Testis (tissue), 3 donors: ENCODE results near the gene RABGGTA. TPM values are rescaled to one million over a fixed set of nuclear protein-coding genes. Genes with fewer than 3 reads are reported as not detected.

Experiments used
- DNase-seq: peaks from one replicate; pipeline ENCODE4 v3.0.0-alpha.2; 2019
- H3K27ac ChIP-seq, 2 donors: fragments of 200-600 bp; sonication (generic); one replicate each; pipeline ENCODE4 v1.5.1; 2019
- H3K27me3 ChIP-seq: fragments of 200-600 bp; sonication (generic); one replicate; pipeline ENCODE4 v1.5.1; 2019
- H3K36me3 ChIP-seq: fragments of 200-600 bp; sonication (generic); one replicate; pipeline ENCODE4 v1.5.1; 2017; ENCODE audit warnings: low read depth; ENCODE audit errors: missing control alignments
- H3K4me1 ChIP-seq: fragments of 200-600 bp; sonication (generic); one replicate; pipeline ENCODE4 v1.5.1; 2019
- H3K4me3 ChIP-seq, 2 donors: fragments of 200-600 bp; sonication (generic); one replicate each; pipeline ENCODE4 v1.5.1; 2017 to 2019
- H3K9me3 ChIP-seq: fragments of 200-600 bp; sonication (generic); one replicate; pipeline ENCODE4 v1.5.1; 2017
- CTCF ChIP-seq, 3 experiments: fragments of 450-650 bp in 2 of 3; fragments of 200-600 bp in 1 of 3; sonication (generic) in 1 of 3; IDR thresholded peaks; one replicate each; pipeline ENCODE4 v1.5.1; 2016 to 2019; ENCODE audit warnings: antibody characterized with exemption in 3 of 3, mild to moderate bottlenecking in 2 of 3, moderate library complexity in 1 of 3
- POLR2A ChIP-seq: fragments of 450-650 bp; IDR thresholded peaks from one replicate; pipeline ENCODE4 v1.6.1; 2017; ENCODE audit warnings: antibody characterized with exemption, mild to moderate bottlenecking, moderate library complexity
- WGBS, 2 donors: methylation state at CpG; one replicate each; pipeline ENCODE4 v1.1.5; 2018; 5-methylcytosine and 5-hydroxymethylcytosine counted together
- intact Hi-C: fragments of 100-400 bp; cut with DNase I; formaldehyde crosslinking; loops from one replicate; pipeline ENCODE4 v1.15.1; 2023; ENCODE audit warnings: low total_unique reads
- polyA plus RNA-seq: library from polyadenylated mRNA; stranded (reverse); fragments of 350-450 nt; fragmentation: Illumina TruSeq; extraction: RNeasy Lipid Tissue Mini Kit (QIAGEN cat#74804); gene quantifications from one replicate; pipeline ENCODE4 v1.2.3, GENCODE V29; 2014; ENCODE audit warnings: low read depth, low replicate concordance; ENCODE audit not compliant: insufficient read depth
- total RNA-seq, 2 donors: library from RNA; depleted of rRNA; stranded (reverse); fragments of >200 nt; gene quantifications; one replicate each; pipeline ENCODE4 v1.2.3, GENCODE V29; 2016

Gene RABGGTA
- total and polyA plus RNA-seq, 3 donors from 2014 or later: 33.5 to 90.2 (median 70.9) TPM

GRCh38 chr14:24260026-24260779 lies 11.2 kb downstream of the RABGGTA start:
- H3K9me3 ChIP-seq: no peaks in the 10 kb centered on the region
- WGBS, 2 donors: 89% methylated on average over 12 to 16 of the region's 16 CpGs
- no peak overlapping the region for H3K4me3 ChIP-seq
- no peaks in the 10 kb centered on the region for H3K4me1 ChIP-seq
- TF ChIP-seq CTCF (IDR thresholded peaks at IDR 0.05) (no peak), POLR2A (no peak)
- no peak for DNase-seq
- intact Hi-C loops: no loop called here
- H3K27ac ChIP-seq: no peak overlapping the region
- no peaks in the 10 kb centered on the region for H3K27me3 ChIP-seq
- H3K36me3 ChIP-seq: no peaks in the 10 kb centered on the region

GRCh38 chr14:24259282-24260025 lies 11.9 kb downstream of the RABGGTA start:
- no peak for TF ChIP-seq POLR2A
- TF ChIP-seq CTCF (IDR thresholded peaks at IDR 0.05): no peak
- intact Hi-C loops: no loop called here
- Histone ChIP-seq H3K36me3 (no peaks in the 10 kb centered on the region), H3K9me3 (no peaks in the 10 kb centered on the region), H3K27me3 (no peaks in the 10 kb centered on the region), H3K4me3 (no peak overlapping the region), H3K4me1 (no peaks in the 10 kb centered on the region), H3K27ac (no peak overlapping the region)
- DNase-seq: no peak
- 85 to 90% methylated on average over 14 to 16 of the region's 16 CpGs for WGBS, 2 donors

DNA sequence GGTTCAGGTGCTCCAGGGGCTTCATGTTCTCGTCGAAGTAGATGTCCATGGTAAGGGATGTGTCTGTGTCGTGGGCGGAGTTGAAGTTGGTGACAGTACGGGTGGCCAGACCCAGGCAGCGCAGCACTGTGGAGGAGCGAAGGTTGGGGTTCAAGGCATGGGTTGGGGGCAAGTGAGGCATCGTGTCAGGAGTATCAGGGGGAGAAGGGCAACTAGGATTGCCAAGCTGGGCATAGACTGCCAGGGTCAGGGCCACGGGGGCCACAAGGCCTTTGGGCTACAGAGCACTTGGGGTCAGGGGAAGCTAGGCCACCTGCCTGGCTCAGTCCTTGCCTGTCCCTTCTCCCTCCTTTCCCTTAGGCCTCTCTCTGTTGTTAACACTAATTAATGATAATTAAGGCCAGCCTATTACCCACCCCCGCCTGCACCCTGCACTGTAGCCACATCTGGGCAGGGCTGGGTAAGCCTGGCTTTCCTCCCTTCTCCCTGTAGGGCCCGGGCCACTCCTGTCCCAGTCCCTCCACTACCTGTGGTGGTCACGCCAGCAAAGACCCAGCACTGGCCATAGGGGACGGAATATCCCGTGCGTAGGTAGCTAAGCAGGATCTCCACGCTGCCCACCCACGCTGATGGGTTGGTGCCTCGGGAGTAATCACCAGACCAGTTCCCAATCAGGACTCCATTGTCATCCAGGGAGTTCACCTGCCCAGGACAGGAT lies 12.7 kb downstream of the RABGGTA start:
- no peaks in the 10 kb centered on the region for H3K9me3 ChIP-seq
- 83 to 94% methylated on average over 5 to 18 of the region's 18 CpGs for WGBS, 2 donors

GRCh38 chr14:24258119-24258518 lies 13.3 kb downstream of the RABGGTA start:
- H3K27ac ChIP-seq: no peak overlapping the region
- no peak overlapping the region for H3K4me3 ChIP-seq
- intact Hi-C loops: no loop called here
- TF ChIP-seq CTCF (IDR thresholded peaks at IDR 0.05): no peak
- no peak for TF ChIP-seq POLR2A
- no peaks in the 10 kb centered on the region for H3K36me3 ChIP-seq
- H3K9me3 ChIP-seq: no peaks in the 10 kb centered on the region
- H3K27me3 ChIP-seq: no peaks in the 10 kb centered on the region
- 87 to 92% methylated on average over 6 to 9 of the region's 9 CpGs for WGBS, 2 donors
- no peak for DNase-seq
- H3K4me1 ChIP-seq: no peaks in the 10 kb centered on the region

More for the DNA sequence above, 12.7 kb downstream of the RABGGTA start:
- Histone ChIP-seq H3K4me3 (no peak overlapping the region), H3K27me3 (no peaks in the 10 kb centered on the region), H3K36me3 (no peaks in the 10 kb centered on the region), H3K4me1 (no peaks in the 10 kb centered on the region), H3K27ac (no peak overlapping the region)
- TF ChIP-seq CTCF (IDR thresholded peaks at IDR 0.05) (no peak), POLR2A (no peak)
- DNase-seq: no peak
- intact Hi-C loops: no loop called here
